WERI-Rb-1 (cell line): Measurements from ENCODE around the gene PLAGL1.
A peak's percentile ranks its signal among the peaks of the same experiment; 100 is the strongest.

Source experiments
- DNase-seq: peaks from one replicate; pipeline ENCODE4 v3.0.0-alpha.2; 2020
- H3K27ac ChIP-seq: fragments of 250-450 bp; sonication (Bioruptor Pico); 2 replicates; pipeline ENCODE4 v1.5.1; 2020; ENCODE audit warnings: mild to moderate bottlenecking, moderate library complexity
- H3K27me3 ChIP-seq: fragments of 250-450 bp; sonication (Bioruptor Pico); 2 replicates; pipeline ENCODE4 v1.5.1; 2021; ENCODE audit warnings: mild to moderate bottlenecking, low read depth, moderate library complexity; ENCODE audit not compliant: insufficient read depth, severe bottlenecking
- H3K36me3 ChIP-seq: fragments of 250-450 bp; sonication (Bioruptor Pico); 2 replicates; pipeline ENCODE4 v1.5.1; 2020; ENCODE audit warnings: mild to moderate bottlenecking, moderate library complexity
- H3K4me3 ChIP-seq: 2 replicates; pipeline ENCODE4 v1.5.1; 2011; ENCODE audit warnings: low read depth, mild to moderate bottlenecking, control low read depth, low read length
- H3K9me3 ChIP-seq: fragments of 250-450 bp; sonication (Bioruptor Pico); 2 replicates; pipeline ENCODE4 v1.5.1; 2021; ENCODE audit warnings: mild to moderate bottlenecking, moderate library complexity; ENCODE audit not compliant: severe bottlenecking
- TF ChIP-seq, protein P1 (sequence below): IDR thresholded peaks from 2 replicates; pipeline ENCODE4 v1.5.1; 2011; ENCODE audit warnings: low read depth, mild to moderate bottlenecking, control low read depth, inconsistent platforms, low read length

The PLAGL1 gene

GRCh38 chr6:144006736-144007477 lies 1.2 kb downstream of the PLAGL1 start:
- TF ChIP-seq, protein P1, sequence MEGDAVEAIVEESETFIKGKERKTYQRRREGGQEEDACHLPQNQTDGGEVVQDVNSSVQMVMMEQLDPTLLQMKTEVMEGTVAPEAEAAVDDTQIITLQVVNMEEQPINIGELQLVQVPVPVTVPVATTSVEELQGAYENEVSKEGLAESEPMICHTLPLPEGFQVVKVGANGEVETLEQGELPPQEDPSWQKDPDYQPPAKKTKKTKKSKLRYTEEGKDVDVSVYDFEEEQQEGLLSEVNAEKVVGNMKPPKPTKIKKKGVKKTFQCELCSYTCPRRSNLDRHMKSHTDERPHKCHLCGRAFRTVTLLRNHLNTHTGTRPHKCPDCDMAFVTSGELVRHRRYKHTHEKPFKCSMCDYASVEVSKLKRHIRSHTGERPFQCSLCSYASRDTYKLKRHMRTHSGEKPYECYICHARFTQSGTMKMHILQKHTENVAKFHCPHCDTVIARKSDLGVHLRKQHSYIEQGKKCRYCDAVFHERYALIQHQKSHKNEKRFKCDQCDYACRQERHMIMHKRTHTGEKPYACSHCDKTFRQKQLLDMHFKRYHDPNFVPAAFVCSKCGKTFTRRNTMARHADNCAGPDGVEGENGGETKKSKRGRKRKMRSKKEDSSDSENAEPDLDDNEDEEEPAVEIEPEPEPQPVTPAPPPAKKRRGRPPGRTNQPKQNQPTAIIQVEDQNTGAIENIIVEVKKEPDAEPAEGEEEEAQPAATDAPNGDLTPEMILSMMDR: no peak
- Histone ChIP-seq H3K4me3 (peak overlapping the region; percentile 65), H3K36me3 (no peaks in the 10 kb centered on the region), H3K27me3 (no peaks in the 10 kb centered on the region), H3K27ac (no peak overlapping the region), H3K9me3 (no peaks in the 10 kb centered on the region)
- peak; percentile 26 for DNase-seq

- Histone ChIP-seq H3K27me3 (no peaks in the 10 kb centered on the region), H3K36me3 (no peaks in the 10 kb centered on the region), H3K27ac (no peak overlapping the region), H3K4me3 (no peak overlapping the region), H3K9me3 (no peaks in the 10 kb centered on the region)
- TF ChIP-seq, protein P1: no peak
- DNase-seq: no peak
Measured at GRCh38 chr6:143999406-143999805, 8.7 kb downstream of the PLAGL1 start.

- Histone ChIP-seq H3K9me3 (no peaks in the 10 kb centered on the region), H3K27me3 (no peaks in the 10 kb centered on the region), H3K36me3 (no peaks in the 10 kb centered on the region), H3K27ac (no peak overlapping the region), H3K4me3 (no peak overlapping the region)
- TF ChIP-seq, protein P1: no peak
- no peak for DNase-seq
Measured at GRCh38 chr6:143998686-143999085, 9.4 kb downstream of the PLAGL1 start.

DNA sequence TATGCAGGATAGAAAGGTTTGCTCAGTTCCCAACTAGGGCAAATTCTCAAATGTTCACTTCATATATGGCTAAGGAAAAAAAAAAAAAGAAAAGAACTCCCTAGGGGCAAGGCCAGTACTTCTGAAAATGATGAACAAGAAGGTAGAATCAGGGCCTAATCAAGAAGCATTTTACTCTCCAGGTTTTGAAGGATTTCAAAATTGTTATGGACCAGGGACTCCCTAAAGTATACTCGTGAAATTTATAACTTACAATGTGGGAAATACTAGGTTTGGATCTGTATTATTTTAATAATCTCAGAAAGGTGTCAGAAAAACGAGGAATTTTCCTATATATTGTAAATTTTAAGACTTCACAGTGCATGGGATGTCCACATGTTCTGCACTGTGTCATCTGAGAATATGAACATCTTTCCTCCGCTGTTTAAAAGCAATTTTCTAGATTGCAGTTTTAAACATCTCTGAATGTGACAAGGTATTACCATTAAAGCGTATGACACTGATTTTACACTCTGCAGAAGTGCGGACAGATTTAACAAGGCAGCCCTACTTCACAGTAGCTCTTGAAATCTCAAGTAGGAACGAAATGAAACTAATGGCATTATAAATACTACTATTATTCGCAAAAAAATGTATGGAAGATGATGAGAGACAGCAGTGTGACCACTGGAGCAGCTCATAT lies 14.0 kb downstream of the PLAGL1 start:
- Histone ChIP-seq H3K9me3 (no peaks in the 10 kb centered on the region), H3K27ac (no peak overlapping the region), H3K36me3 (no peaks in the 10 kb centered on the region), H3K4me3 (no peak overlapping the region), H3K27me3 (no peaks in the 10 kb centered on the region)
- TF ChIP-seq, protein P1: no peak
- no peak for DNase-seq

DNA sequence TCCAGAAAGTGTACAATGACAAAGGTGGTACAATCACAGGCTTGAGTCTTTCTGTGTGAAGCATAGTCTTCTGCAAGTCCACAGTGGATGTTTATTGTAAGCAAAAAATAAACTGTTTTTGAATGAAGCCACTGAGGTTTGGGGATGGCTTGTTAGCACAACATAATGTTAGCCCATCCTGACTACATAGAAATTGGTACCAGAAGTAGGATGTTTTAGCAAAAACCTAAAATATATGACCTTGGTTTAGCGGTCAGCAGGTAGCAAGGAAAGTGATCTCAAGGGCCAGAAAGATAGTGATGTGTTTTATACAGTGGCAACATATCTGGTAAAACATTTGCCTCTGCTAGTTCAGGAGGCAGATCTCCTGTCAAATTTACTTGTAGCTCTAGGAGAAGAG lies 15.8 kb downstream of the PLAGL1 start:
- Histone ChIP-seq H3K9me3 (no peaks in the 10 kb centered on the region), H3K27me3 (no peaks in the 10 kb centered on the region), H3K27ac (no peak overlapping the region), H3K4me3 (no peak overlapping the region), H3K36me3 (no peaks in the 10 kb centered on the region)
- TF ChIP-seq, protein P1: no peak
- no peak for DNase-seq
